ENCODE results near the gene CACNA1S. TPM values are rescaled to one million over a fixed set of nuclear protein-coding genes. Genes with fewer than 3 reads are reported as not detected.
A peak's percentile ranks its signal among the peaks of the same experiment; 100 is the strongest.

Gene CACNA1S
- total RNA-seq, 1 donor from 2014 or later: 43.3 TPM

- Histone ChIP-seq H3K27me3 (ENCODE audit: control insufficient read depth in 3 of 3, insufficient read depth in 3 of 3, low read length in 3 of 3) (no peaks in the 10 kb centered on the region), H3K4me3 (ENCODE audit: low read length in 3 of 3) (peak overlapping the region; percentile 75 to 89 (median 81))
These were observed 1.6 kb downstream of the CACNA1S start for GRCh38 chr1:201110616-201111015.

GRCh38 chr1:201110138-201110537 is 2.1 kb downstream of the CACNA1S start:
- Histone ChIP-seq H3K27me3 (ENCODE audit: control insufficient read depth in 3 of 3, insufficient read depth in 3 of 3, low read length in 3 of 3) (no peaks in the 10 kb centered on the region), H3K9me3 (ENCODE audit: control insufficient read depth in 3 of 3, low read length in 3 of 3) (no peaks in the 10 kb centered on the region), H3K9ac (ENCODE audit: low read depth in 1 of 3, low read length in 3 of 3) (peak overlapping the region; percentile 71 to 98 (median 96)), H3K36me3 (ENCODE audit: control insufficient read depth in 3 of 3, insufficient read depth in 3 of 3, low read length in 3 of 3) (peaks cover 9 to 25% (median 21%) of the 10 kb centered on the region in 3 donors), H3K4me3 (ENCODE audit: low read length in 3 of 3) (peak overlapping the region; percentile 75 to 89 (median 81)), H3K4me1 (ENCODE audit: control insufficient read depth in 3 of 3, insufficient read depth in 3 of 3, low read length in 3 of 3) (peaks cover 69 to 86% (median 70%) of the 10 kb centered on the region in 3 donors), H3K27ac (ENCODE audit: low read depth, low read length) (peak overlapping the region; percentile 97)

More at GRCh38 chr1:201110616-201111015, 1.6 kb downstream of the CACNA1S start:
- H3K4me1 ChIP-seq (ENCODE audit: control insufficient read depth in 3 of 3, insufficient read depth in 3 of 3, low read length in 3 of 3): peaks cover 65 to 81% (median 68%) of the 10 kb centered on the region in 3 donors
- peak overlapping the region; percentile 97 for H3K27ac ChIP-seq (ENCODE audit: low read depth, low read length)
- H3K9me3 ChIP-seq (ENCODE audit: control insufficient read depth in 3 of 3, low read length in 3 of 3): no peaks in the 10 kb centered on the region
- H3K36me3 ChIP-seq (ENCODE audit: control insufficient read depth in 3 of 3, insufficient read depth in 3 of 3, low read length in 3 of 3): peaks cover 9 to 22% (median 21%) of the 10 kb centered on the region in 3 donors
- H3K9ac ChIP-seq (ENCODE audit: low read depth in 1 of 3, low read length in 3 of 3): peak overlapping the region; percentile 71 to 98 (median 96)

GRCh38 chr1:201109651-201110050 is 2.6 kb downstream of the CACNA1S start:
- no peaks in the 10 kb centered on the region for H3K9me3 ChIP-seq (ENCODE audit: control insufficient read depth in 3 of 3, low read length in 3 of 3)
- H3K9ac ChIP-seq (ENCODE audit: low read depth in 1 of 3, low read length in 3 of 3): peak overlapping the region in 2 of 3 donors; percentile 96 to 98
- no peaks in the 10 kb centered on the region for H3K27me3 ChIP-seq (ENCODE audit: control insufficient read depth in 3 of 3, insufficient read depth in 3 of 3, low read length in 3 of 3)
- peaks cover 74 to 88% (median 75%) of the 10 kb centered on the region in 3 donors for H3K4me1 ChIP-seq (ENCODE audit: control insufficient read depth in 3 of 3, insufficient read depth in 3 of 3, low read length in 3 of 3)
- H3K4me3 ChIP-seq (ENCODE audit: low read length in 3 of 3): peak overlapping the region; percentile 75 to 89 (median 81)
- H3K36me3 ChIP-seq (ENCODE audit: control insufficient read depth in 3 of 3, insufficient read depth in 3 of 3, low read length in 3 of 3): peaks cover 9 to 29% (median 21%) of the 10 kb centered on the region in 3 donors
- peak overlapping the region; percentile 97 for H3K27ac ChIP-seq (ENCODE audit: low read depth, low read length)

GRCh38 chr1:201108614-201109013 is 3.6 kb downstream of the CACNA1S start:
- H3K4me1 ChIP-seq (ENCODE audit: control insufficient read depth in 3 of 3, insufficient read depth in 3 of 3, low read length in 3 of 3): peaks cover 75 to 88% (median 76%) of the 10 kb centered on the region in 3 donors
- no peaks in the 10 kb centered on the region for H3K27me3 ChIP-seq (ENCODE audit: control insufficient read depth in 3 of 3, insufficient read depth in 3 of 3, low read length in 3 of 3)

GRCh38 chr1:201105688-201106087 is 6.5 kb downstream of the CACNA1S start:
- Histone ChIP-seq H3K27ac (ENCODE audit: low read depth, low read length) (peak overlapping the region; percentile 97), H3K36me3 (ENCODE audit: control insufficient read depth in 3 of 3, insufficient read depth in 3 of 3, low read length in 3 of 3) (peaks cover 11 to 40% (median 28%) of the 10 kb centered on the region in 3 donors), H3K9me3 (ENCODE audit: control insufficient read depth in 3 of 3, low read length in 3 of 3) (no peaks in the 10 kb centered on the region), H3K9ac (ENCODE audit: low read depth in 1 of 3, low read length in 3 of 3) (peak overlapping the region in 2 of 3 donors; percentile 60 to 83), H3K4me3 (ENCODE audit: low read length in 3 of 3) (peak overlapping the region in 2 of 3 donors; percentile 53 to 58), H3K4me1 (ENCODE audit: control insufficient read depth in 3 of 3, insufficient read depth in 3 of 3, low read length in 3 of 3) (peaks cover 86 to 94% (median 92%) of the 10 kb centered on the region in 3 donors), H3K27me3 (ENCODE audit: control insufficient read depth in 3 of 3, insufficient read depth in 3 of 3, low read length in 3 of 3) (no peaks in the 10 kb centered on the region)

More at GRCh38 chr1:201108614-201109013, 3.6 kb downstream of the CACNA1S start:
- Histone ChIP-seq H3K4me3 (ENCODE audit: low read length in 3 of 3) (peak overlapping the region; percentile 61 to 73 (median 63)), H3K9me3 (ENCODE audit: control insufficient read depth in 3 of 3, low read length in 3 of 3) (no peaks in the 10 kb centered on the region), H3K27ac (ENCODE audit: low read depth, low read length) (peak overlapping the region; percentile 97), H3K9ac (ENCODE audit: low read depth in 1 of 3, low read length in 3 of 3) (peak overlapping the region; percentile 75 to 96 (median 83)), H3K36me3 (ENCODE audit: control insufficient read depth in 3 of 3, insufficient read depth in 3 of 3, low read length in 3 of 3) (peaks cover 9 to 29% (median 21%) of the 10 kb centered on the region in 3 donors)

- H3K36me3 ChIP-seq (ENCODE audit: control insufficient read depth in 3 of 3, insufficient read depth in 3 of 3, low read length in 3 of 3): peaks cover 5 to 30% (median 16%) of the 10 kb centered on the region in 3 donors
- no peaks in the 10 kb centered on the region for H3K9me3 ChIP-seq (ENCODE audit: control insufficient read depth in 3 of 3, low read length in 3 of 3)
- H3K4me3 ChIP-seq (ENCODE audit: low read length in 3 of 3): peak overlapping the region in 1 of 3 donors; percentile 24
- no peaks in the 10 kb centered on the region for H3K27me3 ChIP-seq (ENCODE audit: control insufficient read depth in 3 of 3, insufficient read depth in 3 of 3, low read length in 3 of 3)
- H3K4me1 ChIP-seq (ENCODE audit: control insufficient read depth in 3 of 3, insufficient read depth in 3 of 3, low read length in 3 of 3): peaks cover 82 to 96% (median 92%) of the 10 kb centered on the region in 3 donors
- H3K9ac ChIP-seq (ENCODE audit: low read depth in 1 of 3, low read length in 3 of 3): peak overlapping the region in 2 of 3 donors; percentile 60 to 83
- H3K27ac ChIP-seq (ENCODE audit: low read depth, low read length): peak overlapping the region; percentile 97
These were observed 8.1 kb downstream of the CACNA1S start for GRCh38 chr1:201104141-201104540.

- H3K36me3 ChIP-seq (ENCODE audit: control insufficient read depth in 3 of 3, insufficient read depth in 3 of 3, low read length in 3 of 3): peaks cover 5 to 29% (median 13%) of the 10 kb centered on the region in 3 donors
- H3K4me3 ChIP-seq (ENCODE audit: low read length in 3 of 3): no peak overlapping the region
- peaks cover 84 to 96% (median 94%) of the 10 kb centered on the region in 3 donors for H3K4me1 ChIP-seq (ENCODE audit: control insufficient read depth in 3 of 3, insufficient read depth in 3 of 3, low read length in 3 of 3)
- H3K27ac ChIP-seq (ENCODE audit: low read depth, low read length): peak overlapping the region; percentile 97
- no peaks in the 10 kb centered on the region for H3K9me3 ChIP-seq (ENCODE audit: control insufficient read depth in 3 of 3, low read length in 3 of 3)
- peak overlapping the region in 2 of 3 donors; percentile 60 to 92 for H3K9ac ChIP-seq (ENCODE audit: low read depth in 1 of 3, low read length in 3 of 3)
- no peaks in the 10 kb centered on the region for H3K27me3 ChIP-seq (ENCODE audit: control insufficient read depth in 3 of 3, insufficient read depth in 3 of 3, low read length in 3 of 3)
These were observed 8.6 kb downstream of the CACNA1S start for GRCh38 chr1:201103666-201104065.

GRCh38 chr1:201100169-201100930 is 11.9 kb downstream of the CACNA1S start:
- no peaks in the 10 kb centered on the region for H3K9me3 ChIP-seq (ENCODE audit: control insufficient read depth in 3 of 3, low read length in 3 of 3)
- peaks cover 83 to 96% (median 93%) of the 10 kb centered on the region in 3 donors for H3K4me1 ChIP-seq (ENCODE audit: control insufficient read depth in 3 of 3, insufficient read depth in 3 of 3, low read length in 3 of 3)
- peak overlapping the region; percentile 97 for H3K27ac ChIP-seq (ENCODE audit: low read depth, low read length)
- H3K27me3 ChIP-seq (ENCODE audit: control insufficient read depth in 3 of 3, insufficient read depth in 3 of 3, low read length in 3 of 3): no peaks in the 10 kb centered on the region
- H3K36me3 ChIP-seq (ENCODE audit: control insufficient read depth in 3 of 3, insufficient read depth in 3 of 3, low read length in 3 of 3): peaks cover 8 to 20% (median 11%) of the 10 kb centered on the region in 3 donors
- H3K9ac ChIP-seq (ENCODE audit: low read depth in 1 of 3, low read length in 3 of 3): peak overlapping the region; percentile 80 to 92 (median 85)
- peak overlapping the region; percentile 25 to 68 (median 34) for H3K4me3 ChIP-seq (ENCODE audit: low read length in 3 of 3)

- Histone ChIP-seq H3K9me3 (ENCODE audit: control insufficient read depth in 3 of 3, low read length in 3 of 3) (no peaks in the 10 kb centered on the region), H3K9ac (ENCODE audit: low read depth in 1 of 3, low read length in 3 of 3) (peak overlapping the region; percentile 77 to 92 (median 80)), H3K27ac (ENCODE audit: low read depth, low read length) (peak overlapping the region; percentile 97), H3K4me3 (ENCODE audit: low read length in 3 of 3) (peak overlapping the region in 2 of 3 donors; percentile 7 to 56), H3K27me3 (ENCODE audit: control insufficient read depth in 3 of 3, insufficient read depth in 3 of 3, low read length in 3 of 3) (no peaks in the 10 kb centered on the region), H3K36me3 (ENCODE audit: control insufficient read depth in 3 of 3, insufficient read depth in 3 of 3, low read length in 3 of 3) (peaks cover 8 to 15% (median 11%) of the 10 kb centered on the region in 3 donors), H3K4me1 (ENCODE audit: control insufficient read depth in 3 of 3, insufficient read depth in 3 of 3, low read length in 3 of 3) (peaks cover 82 to 96% (median 92%) of the 10 kb centered on the region in 3 donors)
These were observed 13.1 kb downstream of the CACNA1S start for GRCh38 chr1:201098992-201099677.

Measured in skeletal muscle tissue (tissue), 4 donors.